Sciatic nerve (tissue), 2 donors: ENCODE data around the gene GIPC3. TPM values are rescaled to one million over a fixed set of nuclear protein-coding genes. Genes with fewer than 3 reads are reported as not detected.
"Not testable (repeated sequence)": the region's sequence is repeated elsewhere in the genome, so short reads cannot be mapped to it uniquely, and the experiment has no call there.

ENCODE experiments used
- ATAC-seq: fragments of 200-7000 bp; cut with Tn5 transposase; one replicate; pipeline ENCODE4 v1.9.1; 2020; ENCODE audit warnings: mild to moderate bottlenecking, moderate library complexity
- DNase-seq: peaks from one replicate; pipeline ENCODE4 v3.0.0-alpha.2; 2020; ENCODE audit warnings: low spot score
- intact Hi-C: fragments of 100-400 bp; cut with DNase I; formaldehyde crosslinking; loops from one replicate; pipeline ENCODE4 v1.14.2; 2022
- total RNA-seq: library from RNA; stranded (reverse); fragmentation: NEBNext Ultra II Directional; extraction: Animal tissue kit (Norgen Biotek cat#: 25700); gene quantifications from one replicate; pipeline ENCODE4 v1.2.1, GENCODE V29; 2021
- donor health status: DM: no; HTN: no; CAD: no.
- donor health status: DM: no; HTN: no; CAD: no.

Gene GIPC3
- total RNA-seq, 1 donor from 2014 or later: 2.4 TPM

- DNase-seq: peak; percentile 99
- intact Hi-C loops: no loop called here
- peak; percentile 99 for ATAC-seq
Observed at GRCh38 chr19:3626473-3627350, 41.4 kb downstream of the GIPC3 start, which contains the start of gene CACTIN. CACTIN (minus strand) TSS chr19:3626790; CDS start chr19:3626762, 28 bp downstream.

GRCh38 chr19:3627351-3627723 lies 42.1 kb downstream of the GIPC3 start:
- intact Hi-C loops: no loop called here
- DNase-seq (no peak), ATAC-seq (peak; percentile 2)

GRCh38 chr19:3628766-3629165 lies 43.5 kb downstream of the GIPC3 start:
- DNase-seq, intact Hi-C loops, ATAC-seq: not testable (repeated sequence)

DNA sequence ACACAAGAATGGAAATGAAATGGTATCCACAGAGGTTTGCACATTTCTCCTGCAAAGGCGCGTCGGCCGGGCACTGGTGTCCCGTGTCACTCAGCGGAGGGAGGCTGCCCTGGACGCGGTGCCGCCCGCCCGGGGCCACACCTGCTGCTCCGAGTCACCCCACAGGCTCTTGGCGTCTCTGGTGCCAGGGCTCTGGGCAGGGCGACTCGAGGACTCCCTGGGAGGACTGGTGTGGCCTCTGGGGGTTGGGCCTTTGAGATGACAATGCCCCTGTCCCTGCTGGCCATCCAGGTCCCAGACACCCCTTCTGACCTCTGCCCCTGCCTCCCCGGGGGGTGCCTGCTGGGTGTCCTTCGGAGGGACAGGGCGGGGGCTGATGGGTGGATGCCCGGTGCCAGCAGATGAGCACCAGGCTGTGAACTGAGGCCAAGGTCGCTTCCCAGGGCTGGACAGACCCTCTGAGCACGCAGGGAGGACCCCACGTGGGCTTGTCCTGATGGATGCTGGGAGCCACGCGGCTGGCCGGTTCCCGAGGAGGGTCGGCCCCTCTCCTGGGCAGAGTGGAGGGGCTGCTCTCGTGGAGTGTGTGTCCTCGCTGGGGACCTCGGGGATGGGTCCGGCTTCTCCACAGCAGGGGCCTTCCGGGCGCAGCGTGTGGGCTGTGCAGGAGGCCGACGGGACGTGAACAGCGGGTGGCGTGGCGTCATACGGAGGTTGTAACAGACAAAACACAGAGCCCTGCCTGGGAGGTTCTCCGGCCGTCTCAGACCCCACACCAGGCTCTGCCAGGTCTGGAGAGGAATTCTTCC lies 46.0 kb downstream of the GIPC3 start:
- intact Hi-C loops: no loop called here
- DNase-seq (no peak), ATAC-seq (no peak)

- ATAC-seq (peak; percentile 14), DNase-seq (no peak)
- intact Hi-C loops: no loop called here
Observed at GRCh38 chr19:3632098-3632497, 46.8 kb downstream of the GIPC3 start.

DNA sequence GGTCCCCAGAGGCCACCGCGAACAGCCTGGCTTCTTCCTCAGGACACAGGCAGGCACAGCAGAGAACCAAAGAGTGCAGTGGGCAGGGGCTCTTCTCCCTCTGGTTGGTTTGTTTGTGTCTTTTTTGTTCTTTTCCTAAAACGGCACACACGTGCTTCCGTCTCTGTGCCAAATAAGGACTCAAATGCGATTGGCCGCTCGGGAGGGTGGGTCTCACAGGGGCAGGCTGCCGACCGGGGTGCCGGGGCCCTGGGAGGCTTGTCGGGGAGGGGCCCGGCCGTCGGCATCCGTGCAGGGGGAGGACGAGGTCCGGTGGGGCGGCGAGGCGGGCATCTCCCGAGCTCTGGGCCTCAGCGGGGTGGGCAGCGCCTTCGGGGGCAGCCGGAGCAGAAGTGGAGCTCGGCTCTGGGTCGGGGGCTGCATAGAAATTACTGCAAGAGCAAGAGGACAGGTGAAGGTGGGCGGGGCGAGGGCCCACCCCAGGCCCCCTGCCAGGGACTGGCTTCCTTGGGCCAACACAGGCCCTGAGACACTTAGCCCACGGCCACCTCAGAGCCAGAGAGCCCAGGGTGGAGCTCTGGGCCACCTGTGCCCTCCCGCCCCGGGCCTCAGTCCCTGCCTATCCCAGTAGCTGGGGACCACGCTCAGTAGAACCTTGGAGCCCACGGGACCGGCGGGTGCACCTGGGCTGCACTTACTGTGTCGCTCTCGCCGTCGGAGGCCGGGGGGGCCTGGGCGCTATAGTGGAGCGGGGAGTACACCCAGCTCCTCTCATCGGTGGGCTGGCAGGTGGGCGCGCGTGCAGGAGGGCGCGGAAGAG lies 47.7 kb downstream of the GIPC3 start:
- ATAC-seq: no peak
- intact Hi-C loops: no loop called here
- no peak for DNase-seq

DNA sequence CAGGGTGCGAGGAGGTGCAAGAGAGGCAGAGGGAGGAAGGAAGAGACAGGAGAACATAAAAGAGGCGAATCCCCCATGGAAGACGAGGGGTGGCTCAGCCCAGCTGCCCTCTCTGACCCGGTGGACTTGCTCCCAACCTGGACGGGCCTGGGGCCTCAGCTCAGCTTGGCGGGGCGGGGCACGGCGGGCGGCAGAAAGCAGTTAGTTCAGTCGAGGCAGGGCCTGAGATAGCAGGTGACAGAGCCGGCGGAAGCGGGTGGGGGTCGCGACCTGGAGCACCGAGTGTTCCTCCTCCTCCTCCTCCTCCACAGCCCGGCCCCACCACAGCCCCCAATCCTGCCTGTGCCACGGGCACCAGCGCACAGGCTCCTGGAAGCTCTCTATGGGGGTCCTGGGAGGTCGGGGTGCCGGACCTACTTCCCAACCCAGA lies 48.3 kb downstream of the GIPC3 start:
- DNase-seq (no peak), ATAC-seq (no peak)
- intact Hi-C loops: no loop called here

GRCh38 chr19:3634496-3635045 lies 49.3 kb downstream of the GIPC3 start:
- intact Hi-C loops: no loop called here
- no peak for ATAC-seq
- no peak for DNase-seq

DNA sequence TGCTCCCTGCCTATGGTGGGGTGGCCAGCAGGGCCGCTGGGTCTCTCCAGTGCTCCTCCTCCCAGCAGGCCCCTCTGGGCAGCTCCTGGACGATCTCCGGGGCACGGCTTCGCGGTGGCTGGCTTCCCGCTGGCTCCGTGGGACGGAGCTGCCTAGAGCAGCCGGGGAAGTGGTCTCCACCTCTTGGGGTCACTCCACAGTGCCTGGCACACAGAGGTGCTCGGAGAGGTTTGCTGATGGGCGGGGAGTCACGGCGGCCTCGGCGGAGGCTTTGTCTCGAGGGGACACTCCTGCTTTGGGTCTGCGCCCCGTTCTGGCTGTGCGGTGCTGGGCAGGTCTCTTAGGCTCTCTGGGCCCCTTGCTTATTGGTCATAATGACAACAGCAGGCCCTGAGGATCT lies 51.2 kb downstream of the GIPC3 start:
- DNase-seq: no peak
- no peak for ATAC-seq
- intact Hi-C loops: no loop called here

GRCh38 chr19:3636962-3637361 lies 51.7 kb downstream of the GIPC3 start:
- ATAC-seq (no peak), DNase-seq (no peak)
- intact Hi-C loops: no loop called here

DNA sequence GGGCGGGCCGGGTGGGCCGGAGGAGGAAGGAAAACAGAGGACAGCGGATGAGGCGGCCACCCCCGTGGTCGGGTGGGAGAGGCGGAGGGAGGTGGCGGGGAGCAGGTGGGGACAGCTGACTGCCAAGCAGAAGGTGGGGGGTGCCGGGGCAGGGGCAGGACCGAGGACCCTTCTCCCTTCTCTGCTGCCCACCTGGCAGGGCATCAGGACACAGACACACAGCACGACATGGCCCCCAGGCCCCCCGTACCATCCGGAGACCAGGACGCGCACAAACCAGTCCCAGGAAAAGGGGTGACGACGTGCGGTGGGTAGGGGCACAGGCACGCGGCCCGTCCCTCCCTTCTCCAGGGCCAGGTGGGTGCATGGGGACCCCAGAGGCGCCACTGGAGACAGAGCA lies 52.3 kb downstream of the GIPC3 start:
- ATAC-seq (no peak), DNase-seq (no peak)
- intact Hi-C loops: no loop called here

GRCh38 chr19:3638208-3639193 lies 53.2 kb downstream of the GIPC3 start:
- DNase-seq (no peak), ATAC-seq (no peak)
- intact Hi-C loops: no loop called here

DNA sequence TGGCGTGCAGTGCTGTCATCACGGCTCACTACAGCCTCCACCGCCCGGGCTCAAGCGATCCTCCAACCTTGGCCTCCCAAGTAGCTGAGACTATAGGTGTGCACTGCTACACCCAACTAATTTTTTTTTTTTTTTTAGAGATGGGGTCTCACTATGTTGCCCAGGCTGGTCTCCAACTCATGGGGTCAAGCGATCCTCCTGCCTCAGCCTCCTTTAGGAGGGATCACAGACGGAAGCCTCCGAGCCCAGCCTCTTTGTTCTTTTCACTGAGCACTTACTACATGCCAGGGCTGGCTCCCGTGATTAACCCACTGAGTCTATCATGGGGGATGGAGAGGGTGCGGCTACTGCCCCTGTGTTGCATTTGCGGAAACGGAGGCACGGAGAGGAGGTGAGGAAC lies 54.2 kb downstream of the GIPC3 start:
- intact Hi-C loops: no loop called here
- no peak for ATAC-seq
- DNase-seq: no peak

DNA sequence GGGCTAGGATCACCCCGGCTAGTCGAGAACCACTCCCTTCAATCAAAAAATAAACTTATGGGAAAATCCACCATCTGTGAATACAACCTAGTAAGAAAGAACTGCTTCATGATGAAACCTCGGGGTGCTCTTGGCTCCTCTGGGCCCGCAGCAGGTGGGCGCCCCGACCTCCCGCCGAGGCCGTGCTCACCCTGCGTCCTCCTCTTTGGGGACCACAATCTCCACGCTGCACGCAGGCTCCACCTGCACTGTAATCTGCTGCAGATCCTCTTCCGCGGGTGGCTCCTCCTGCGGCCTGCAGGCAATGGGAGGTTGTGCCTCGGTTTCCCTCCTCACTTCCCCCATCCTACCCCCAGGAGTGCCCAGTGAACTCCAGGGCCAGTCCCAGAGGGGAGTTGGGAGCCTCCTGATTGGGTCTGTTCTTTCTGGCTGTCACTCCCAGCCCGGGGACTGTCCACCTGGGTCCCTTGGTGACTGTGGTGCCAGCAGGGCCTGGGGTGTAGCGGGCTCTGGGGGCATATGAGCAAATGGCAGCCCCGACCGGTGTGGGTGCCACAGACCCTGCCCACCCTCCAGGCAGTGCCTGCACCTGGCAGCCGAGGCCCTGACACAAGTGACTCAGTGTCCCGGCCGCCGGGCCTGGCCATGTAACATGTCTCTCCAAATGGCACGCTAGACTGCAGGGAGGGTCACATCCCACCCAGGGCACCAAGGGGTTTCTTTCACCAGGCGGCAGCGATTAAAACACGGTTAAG lies 56.4 kb downstream of the GIPC3 start:
- no peak for ATAC-seq
- intact Hi-C loops: no loop called here
- DNase-seq: no peak

- no peak for DNase-seq
- no peak for ATAC-seq
- intact Hi-C loops: no loop called here
Observed at GRCh38 chr19:3642296-3642695, 57.0 kb downstream of the GIPC3 start.
